HL-60/S4 treated with phorbol 12-myristate 13-acetate at 8.2 ng/mL for 4 days and 3 days (cell line): ENCODE data around the gene ADAMTS2.

ENCODE experiments used
- in situ Hi-C: fragments of 300-500 bp; cut with MboI; formaldehyde crosslinking; loops from 2 replicates; pipeline ENCODE4 v1.15.0; 2022; ENCODE audit warnings: low sequenced_read_pairs

The ADAMTS2 gene

DNA sequence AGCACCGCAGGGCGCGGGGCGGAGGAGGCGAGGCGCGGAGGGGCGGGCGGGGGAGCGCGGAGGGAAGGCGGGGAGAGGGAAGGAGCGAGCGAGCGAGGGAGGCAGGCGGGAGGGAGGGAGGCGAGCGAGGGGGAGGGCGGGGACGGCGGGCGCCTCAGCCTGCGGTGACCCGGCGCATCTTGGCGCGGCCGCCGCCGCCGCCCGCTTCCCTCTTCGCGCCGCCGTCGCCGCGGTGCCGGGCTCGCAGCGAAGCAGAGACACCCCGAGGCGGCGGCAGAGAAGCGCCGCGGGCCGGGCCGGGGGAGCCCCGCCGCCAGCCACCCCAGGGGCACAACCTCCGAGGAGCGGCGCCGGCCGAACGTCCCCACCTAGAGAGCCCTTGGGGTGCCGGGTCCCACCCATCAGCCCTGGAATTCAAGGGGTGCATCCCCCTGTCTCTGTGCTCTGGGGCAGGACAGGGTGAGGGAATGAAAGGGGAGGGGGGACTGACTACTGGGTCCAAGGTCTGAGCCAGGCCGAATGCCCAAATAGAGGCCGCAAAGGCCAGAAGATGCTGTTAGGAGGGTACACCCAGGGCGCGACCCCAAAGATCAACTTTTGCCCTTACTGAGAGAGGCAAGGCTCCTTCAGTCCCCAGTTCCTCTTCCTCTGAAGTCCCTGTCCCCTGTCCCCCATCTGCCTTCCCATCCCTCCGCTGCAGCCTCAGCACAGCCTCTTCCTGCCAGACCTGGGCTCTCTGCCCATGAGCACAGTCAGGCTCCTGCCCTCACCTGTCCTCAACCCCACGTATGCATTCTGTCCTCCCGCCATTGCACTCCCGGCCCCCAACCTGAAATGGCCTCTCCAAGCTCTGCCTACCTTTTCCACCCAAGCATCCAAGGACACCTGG, at the start of gene ADAMTS2:
Gene ADAMTS2 (minus strand): TSS at position 29 of the 889 bp plus-strand sequence. CDS start 133 bp downstream, outside the sequence.
- in situ Hi-C loops: no loop called here

- in situ Hi-C loops: no loop called here
Measured at GRCh38 chr5:179393078-179393477, 47.8 kb upstream of the ADAMTS2 start.

DNA sequence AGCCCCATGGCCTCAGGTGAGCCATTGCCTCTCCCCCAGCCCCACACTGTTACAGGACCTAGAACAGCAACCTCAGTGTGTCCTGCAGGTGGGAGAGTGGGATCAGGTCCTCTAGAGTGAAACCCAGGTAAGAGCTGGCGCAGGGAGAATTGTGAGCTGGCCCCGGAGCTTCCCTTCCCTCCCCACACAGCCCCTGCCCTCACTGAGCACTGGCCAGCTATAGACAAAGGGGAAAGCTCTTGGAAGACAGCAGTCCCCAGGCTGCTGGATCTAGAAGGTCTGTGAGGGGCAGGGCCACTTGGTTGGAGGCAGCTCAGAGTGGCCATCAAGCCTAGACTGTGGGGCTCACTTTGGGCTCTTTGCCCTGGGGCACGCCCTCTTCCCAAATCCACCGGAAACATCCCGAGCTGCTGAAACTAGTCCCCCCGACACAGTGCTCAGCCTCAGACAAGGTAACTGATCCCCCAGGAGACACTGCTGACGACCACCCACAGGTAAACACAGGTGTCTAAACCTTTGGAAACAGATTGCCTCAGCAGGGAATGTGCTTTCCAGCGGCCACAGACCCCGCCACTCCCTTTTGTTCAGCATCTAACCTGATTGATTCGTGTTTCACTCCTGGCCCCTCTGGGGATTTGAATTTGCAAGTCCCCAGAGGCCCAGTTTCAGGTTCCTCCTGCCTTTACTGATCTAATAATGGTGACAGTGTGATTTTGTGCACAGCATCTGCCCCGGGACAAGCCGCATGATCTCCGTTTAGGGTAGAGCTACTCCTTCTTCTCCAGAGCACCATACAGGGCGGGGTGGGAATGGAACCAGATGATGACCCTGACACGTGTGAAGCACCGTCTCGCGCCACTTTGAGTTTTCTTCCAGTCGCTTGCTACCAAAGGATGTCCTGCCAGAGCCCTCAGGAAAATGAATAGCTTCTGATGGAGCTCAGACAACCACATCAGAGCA, 42.2 kb upstream of the ADAMTS2 start:
- in situ Hi-C loops: no loop called here

DNA sequence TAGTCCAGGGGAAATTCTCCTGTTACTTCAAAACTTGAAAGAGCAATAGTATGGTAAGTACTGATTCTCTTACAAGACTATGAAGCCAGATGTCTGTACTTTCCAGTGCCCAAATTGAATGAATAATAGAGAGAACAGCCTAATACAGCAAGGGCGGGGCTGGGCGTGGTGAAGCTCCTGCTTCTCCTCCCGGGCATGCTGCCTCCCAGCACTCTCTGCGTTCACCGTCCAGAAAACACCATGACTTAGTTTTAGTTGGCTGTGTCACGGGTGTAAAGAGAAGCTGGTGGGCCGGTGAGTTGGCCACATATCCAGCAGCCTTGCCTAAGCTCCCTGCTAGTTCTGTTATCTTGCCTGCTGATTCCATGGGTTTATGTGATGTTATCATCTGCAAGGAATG, 40.7 kb upstream of the ADAMTS2 start:
- in situ Hi-C loops: no loop called here

- in situ Hi-C loops: no loop called here
Measured at GRCh38 chr5:179382486-179382885, 37.2 kb upstream of the ADAMTS2 start.

GRCh38 chr5:179381691-179382090, 36.4 kb upstream of the ADAMTS2 start:
- in situ Hi-C loops: no loop called here

GRCh38 chr5:179380211-179381035, 35.2 kb upstream of the ADAMTS2 start:
- in situ Hi-C loops: no loop called here

DNA sequence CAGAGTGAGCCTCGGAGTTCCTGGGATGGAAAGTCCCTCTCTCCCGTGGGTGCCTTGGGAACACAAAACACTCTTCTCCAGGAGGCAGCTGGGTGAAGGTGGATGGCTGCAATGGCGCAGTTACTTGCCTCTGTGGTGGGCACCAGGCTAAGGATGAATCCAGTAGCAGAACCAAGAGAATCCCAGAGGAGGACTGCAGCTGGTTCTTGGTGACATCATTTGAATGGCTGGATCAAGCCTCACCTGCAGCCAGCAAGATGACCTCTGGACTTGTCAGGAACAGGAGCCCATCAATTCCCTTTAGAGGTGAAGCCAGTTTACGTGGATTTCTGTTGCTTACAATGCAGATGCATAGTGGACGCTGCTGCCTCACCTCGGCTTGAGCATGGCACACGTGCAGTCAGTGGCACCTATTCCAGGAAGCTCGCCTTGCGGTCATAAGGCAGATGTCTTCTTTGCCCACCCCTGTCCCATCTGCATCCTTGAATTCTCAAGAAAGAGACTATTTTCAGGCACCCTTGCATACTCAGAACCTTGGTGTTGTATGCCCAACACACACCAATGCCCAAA, 34.1 kb upstream of the ADAMTS2 start:
- in situ Hi-C loops: no loop called here

- in situ Hi-C loops: no loop called here
Measured at GRCh38 chr5:179378441-179379271, 33.4 kb upstream of the ADAMTS2 start.

DNA sequence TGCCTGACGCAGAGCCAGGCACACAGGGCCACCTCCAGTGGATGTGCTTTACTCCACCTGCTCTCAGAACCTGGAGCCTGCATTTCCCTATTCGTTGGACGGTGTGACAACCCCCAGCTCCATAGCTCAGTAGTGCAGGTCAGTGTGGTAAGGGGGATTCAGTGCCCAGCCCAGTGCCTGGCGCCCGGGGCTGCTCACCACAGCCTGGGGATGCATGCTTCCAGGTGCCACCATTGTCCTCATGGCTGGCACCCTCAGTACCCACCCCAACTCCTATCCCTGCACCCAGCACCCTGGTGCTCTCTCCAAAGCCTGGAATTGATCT, 32.8 kb upstream of the ADAMTS2 start:
- in situ Hi-C loops: no loop called here

DNA sequence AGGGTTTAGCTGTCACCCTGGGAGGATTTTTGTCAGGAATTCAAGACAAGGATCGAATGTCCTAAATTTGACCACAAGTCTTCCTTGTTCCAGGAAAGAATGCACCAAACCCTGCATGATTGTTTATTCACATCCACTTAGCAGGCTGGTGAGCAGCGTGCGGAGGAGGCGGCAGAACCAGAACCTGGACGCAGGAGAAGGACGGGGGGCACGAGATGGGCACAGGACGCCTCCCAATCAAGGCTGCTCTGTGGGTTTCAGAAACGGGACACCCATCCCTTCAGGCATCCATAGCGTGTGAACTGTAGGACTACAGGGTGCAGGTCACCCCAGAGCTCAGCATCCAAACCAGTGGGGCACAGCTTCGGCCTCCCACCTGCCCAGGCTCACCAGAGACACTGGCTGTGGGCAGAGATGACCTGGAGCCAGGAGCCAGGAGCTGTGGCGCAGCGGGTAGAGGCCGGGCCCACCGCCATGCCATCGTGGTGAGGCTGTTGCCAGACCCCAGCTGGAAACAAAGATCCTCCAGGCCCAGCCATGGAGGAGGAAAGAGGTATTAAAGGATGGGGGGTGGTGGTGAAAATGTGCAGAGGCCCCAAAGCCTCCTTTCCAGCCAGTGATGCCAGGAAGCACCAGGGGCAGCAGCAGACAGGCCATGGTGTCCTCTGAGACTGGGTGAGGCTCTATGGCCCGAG, 32.3 kb upstream of the ADAMTS2 start:
- in situ Hi-C loops: no loop called here

DNA sequence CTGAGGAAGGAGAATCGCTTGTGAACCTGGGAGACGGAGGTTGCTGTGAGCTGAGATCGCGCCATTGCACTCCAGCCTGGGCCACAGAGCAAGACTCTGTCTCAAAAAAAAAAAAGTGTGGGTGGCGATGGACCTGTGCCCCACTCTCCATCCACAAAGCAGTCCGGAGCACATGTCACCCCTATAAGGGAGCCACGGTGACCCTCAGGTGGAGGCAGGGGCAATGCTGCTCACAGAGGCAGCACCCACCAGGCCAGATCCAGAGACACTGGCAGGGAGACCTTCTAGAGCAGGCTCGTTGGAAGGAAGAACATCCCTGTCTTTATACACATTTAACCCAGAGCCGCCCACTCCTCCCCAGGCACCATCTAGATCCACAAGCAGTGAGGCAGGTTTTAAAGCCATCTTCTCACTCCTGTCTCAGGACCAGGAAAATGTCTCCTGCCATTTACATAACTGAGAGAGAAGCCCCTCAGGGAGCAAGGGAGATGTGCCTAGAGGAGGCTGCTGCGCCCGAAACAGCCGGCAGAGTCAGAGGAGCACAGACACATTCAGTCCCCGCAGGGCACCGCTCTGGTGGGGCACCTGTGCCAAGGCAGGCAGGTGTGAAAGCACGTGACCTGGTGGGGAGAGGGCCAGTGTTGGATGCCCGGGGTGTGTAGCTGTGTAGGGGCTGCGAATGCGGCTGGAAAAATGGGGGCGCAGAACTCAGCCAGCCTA, 31.6 kb upstream of the ADAMTS2 start:
- in situ Hi-C loops: no loop called here

DNA sequence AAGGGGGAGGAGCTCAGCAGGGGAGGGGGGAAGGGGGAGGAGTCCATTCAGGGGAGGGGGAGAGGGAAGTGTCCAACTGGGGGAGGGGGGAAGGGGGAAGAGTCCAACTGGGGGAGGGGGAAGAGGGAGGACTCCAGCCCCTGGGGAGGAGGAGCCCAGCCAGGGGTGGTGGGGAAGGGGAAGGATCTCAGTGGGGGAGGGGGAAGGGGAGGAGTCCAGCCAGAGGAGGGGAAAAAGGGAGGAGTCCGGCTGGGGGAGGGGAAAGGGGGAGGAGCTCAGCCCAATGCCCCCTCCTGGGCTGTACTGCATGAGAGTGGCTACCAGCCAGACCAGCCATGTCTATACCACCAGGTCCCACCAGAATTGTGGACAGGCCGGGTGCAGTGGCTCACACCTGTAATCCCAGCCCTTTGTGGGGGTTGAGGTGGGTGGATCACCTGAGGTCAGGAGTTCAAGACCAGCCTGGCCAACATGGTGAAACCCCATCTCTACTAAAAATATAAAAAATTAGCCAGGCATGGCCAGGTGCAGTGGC, 30.6 kb upstream of the ADAMTS2 start:
- in situ Hi-C loops: no loop called here

DNA sequence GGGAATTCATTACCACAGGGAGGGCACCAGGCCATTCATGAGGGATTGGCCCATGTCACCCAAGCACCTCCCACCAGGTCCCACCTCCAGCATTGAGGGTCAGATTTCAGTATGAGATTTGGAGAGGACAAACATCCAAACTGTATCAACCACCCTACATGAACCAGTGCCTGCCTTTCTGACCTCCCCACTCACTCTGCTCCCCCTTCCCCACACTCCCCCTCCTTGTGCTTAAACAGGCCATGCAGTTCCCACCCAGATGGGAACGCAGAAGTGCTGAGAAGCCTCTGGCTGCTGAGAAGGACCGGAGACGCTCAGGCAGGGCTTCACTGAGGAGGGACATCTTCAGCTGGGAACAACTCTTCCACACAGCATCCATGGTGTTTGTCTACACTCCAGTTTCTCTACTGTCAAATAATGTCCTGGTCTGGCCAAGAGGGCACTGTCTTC, 30.0 kb upstream of the ADAMTS2 start:
- in situ Hi-C loops: no loop called here

GRCh38 chr5:179374506-179375235, 29.4 kb upstream of the ADAMTS2 start:
- in situ Hi-C loops: no loop called here

DNA sequence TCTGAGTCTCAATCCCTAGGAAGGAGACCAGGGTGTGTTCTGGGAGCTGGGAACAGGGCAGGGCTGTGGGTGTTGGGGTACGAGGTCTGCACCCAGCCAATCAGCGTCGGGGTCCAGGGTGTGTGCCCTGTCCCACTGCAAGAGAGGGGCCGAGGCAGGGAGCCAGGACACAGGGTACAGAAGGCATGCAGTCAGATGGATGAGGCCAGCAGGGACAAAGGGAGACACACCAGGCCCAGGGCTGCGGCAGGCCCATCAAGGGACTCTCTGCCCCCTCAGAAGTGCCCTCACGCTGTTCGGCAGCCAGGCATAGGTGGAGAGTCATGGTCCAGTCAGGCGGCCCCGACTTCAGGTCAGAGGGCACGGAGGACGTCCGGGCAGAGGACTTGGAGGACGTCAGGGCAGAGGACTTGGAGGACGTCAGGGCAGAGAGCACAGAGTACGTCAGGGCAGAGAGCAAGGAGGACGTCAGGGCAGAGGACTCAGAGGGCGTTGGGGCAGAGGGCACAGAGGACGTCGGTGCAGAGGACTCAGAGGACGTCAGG, 28.8 kb upstream of the ADAMTS2 start:
- in situ Hi-C loops: no loop called here
